Epithelial cell of proximal tubule (primary cell): ENCODE measurements around the gene SPATA7. TPM values are rescaled to one million over a fixed set of nuclear protein-coding genes. Genes with fewer than 3 reads are reported as not detected.

Source experiments
- DNase-seq: peaks from one replicate; pipeline ENCODE4 v3.0.0-alpha.2; 2011; ENCODE audit warnings: low read depth
- H3K4me3 ChIP-seq: 2 replicates; pipeline ENCODE4 v1.5.1; 2011; ENCODE audit warnings: low read depth, mild to moderate bottlenecking, low read length
- total RNA-seq: library from RNA; depleted of rRNA; stranded (reverse); fragments of >200 nt; gene quantifications from 2 replicates; pipeline ENCODE4 v1.2.3, GENCODE V29; 2015
- TF ChIP-seq, protein P1 (sequence below): conservative IDR thresholded peaks from 2 replicates; pipeline ENCODE4 v1.5.1; 2012; ENCODE audit warnings: low read depth, mild to moderate bottlenecking, low read length

SPATA7 gene
- total RNA-seq, 1 donor from 2014 or later = 4.5 TPM

DNA sequence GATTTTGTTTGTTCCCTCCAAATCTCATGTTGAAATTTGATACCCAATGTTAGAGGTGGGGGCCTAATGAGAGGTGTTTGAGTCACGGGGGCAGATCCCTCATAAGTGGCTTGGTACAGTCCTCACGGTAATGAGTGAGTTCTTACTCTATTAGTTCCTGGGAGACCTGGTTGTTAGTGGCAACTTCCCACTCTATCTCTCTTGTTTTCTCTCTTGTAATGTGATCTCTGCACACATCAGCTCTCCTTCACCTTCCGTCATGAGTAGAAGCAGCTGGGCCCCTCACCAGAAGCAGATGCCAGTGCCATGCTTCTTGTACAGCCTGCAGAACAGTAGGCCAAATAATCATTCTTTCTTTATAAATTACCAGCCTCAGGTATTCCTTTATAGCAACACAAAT, 32.8 kb upstream of the SPATA7 start:
- DNase-seq = no peak
- TF ChIP-seq, protein P1, sequence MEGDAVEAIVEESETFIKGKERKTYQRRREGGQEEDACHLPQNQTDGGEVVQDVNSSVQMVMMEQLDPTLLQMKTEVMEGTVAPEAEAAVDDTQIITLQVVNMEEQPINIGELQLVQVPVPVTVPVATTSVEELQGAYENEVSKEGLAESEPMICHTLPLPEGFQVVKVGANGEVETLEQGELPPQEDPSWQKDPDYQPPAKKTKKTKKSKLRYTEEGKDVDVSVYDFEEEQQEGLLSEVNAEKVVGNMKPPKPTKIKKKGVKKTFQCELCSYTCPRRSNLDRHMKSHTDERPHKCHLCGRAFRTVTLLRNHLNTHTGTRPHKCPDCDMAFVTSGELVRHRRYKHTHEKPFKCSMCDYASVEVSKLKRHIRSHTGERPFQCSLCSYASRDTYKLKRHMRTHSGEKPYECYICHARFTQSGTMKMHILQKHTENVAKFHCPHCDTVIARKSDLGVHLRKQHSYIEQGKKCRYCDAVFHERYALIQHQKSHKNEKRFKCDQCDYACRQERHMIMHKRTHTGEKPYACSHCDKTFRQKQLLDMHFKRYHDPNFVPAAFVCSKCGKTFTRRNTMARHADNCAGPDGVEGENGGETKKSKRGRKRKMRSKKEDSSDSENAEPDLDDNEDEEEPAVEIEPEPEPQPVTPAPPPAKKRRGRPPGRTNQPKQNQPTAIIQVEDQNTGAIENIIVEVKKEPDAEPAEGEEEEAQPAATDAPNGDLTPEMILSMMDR = no peak
- no peak overlapping the region for H3K4me3 ChIP-seq

GRCh38 chr14:88354358-88354757, 31.1 kb upstream of the SPATA7 start:
- H3K4me3 ChIP-seq = no peak overlapping the region
- DNase-seq = no peak
- TF ChIP-seq, protein P1 = no peak

GRCh38 chr14:88359500-88359899, 26.0 kb upstream of the SPATA7 start:
- TF ChIP-seq, protein P1 = no peak
- no peak overlapping the region for H3K4me3 ChIP-seq
- DNase-seq = no peak

GRCh38 chr14:88363644-88364043, 21.8 kb upstream of the SPATA7 start:
- TF ChIP-seq, protein P1 = no peak
- DNase-seq = no peak
- H3K4me3 ChIP-seq = no peak overlapping the region

DNA sequence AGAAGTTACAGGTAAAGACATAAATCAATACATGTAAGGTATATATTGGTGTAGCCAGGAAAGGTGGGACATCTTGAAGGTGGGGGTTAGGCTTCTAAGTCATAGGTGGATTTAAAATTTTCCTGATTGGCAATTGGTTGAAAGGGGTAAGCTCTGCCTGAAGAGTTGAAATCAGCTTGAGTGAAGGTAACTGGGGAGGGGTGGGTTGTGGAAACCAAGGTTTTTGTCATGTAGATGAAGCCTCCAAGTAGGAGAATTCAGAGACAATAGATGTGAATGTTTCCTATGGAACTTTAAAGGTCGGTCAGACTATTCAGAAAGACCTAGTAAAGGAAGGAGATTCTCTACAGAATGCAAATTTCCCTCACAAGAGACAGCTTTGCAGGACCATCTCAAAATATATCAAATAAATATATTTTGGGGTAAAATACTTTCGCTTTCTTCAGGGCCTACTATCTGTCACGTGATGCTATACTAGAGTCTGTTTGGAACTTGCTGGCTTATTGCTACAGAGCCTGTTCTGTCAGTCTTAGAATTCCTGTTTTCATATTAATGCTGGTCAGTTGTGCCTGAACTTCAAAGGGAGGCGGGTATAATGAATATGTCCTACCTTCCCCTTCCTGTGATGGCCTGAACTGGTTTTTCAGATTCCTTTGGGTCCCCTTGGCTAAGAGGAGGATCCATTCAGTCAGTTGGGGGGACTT, 20.6 kb upstream of the SPATA7 start:
- no peak overlapping the region for H3K4me3 ChIP-seq
- DNase-seq = no peak
- TF ChIP-seq, protein P1 = no peak

DNA sequence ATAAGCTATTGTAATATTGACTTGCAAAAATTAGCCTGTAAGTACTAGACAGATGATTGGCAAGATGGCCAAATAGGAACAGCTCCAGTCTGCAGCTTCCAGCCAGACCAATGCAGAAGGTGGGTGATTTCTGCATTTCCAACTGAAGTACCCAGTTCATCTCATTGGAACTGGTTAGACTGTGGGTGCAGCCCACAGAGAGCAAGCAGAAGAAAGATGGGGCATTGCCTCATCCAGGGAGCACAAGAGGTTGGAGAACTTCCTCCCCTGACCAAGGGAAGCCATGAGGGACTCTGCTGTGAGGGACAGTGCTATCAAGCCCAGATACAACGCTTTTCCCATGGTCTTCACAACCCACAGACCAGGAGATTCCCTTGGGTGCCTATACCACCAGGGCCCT, 16.0 kb upstream of the SPATA7 start:
- TF ChIP-seq, protein P1 = no peak
- no peak for DNase-seq
- H3K4me3 ChIP-seq = no peak overlapping the region

GRCh38 chr14:88379706-88380343, 5.6 kb upstream of the SPATA7 start:
- no peak for DNase-seq
- no peak overlapping the region for H3K4me3 ChIP-seq
- TF ChIP-seq, protein P1 = no peak
